ENCODE data around the gene FFAR4. TPM values are rescaled to one million over a fixed set of nuclear protein-coding genes. Genes with fewer than 3 reads are reported as not detected.

FFAR4 gene
- total and polyA plus RNA-seq, 4 donors = 0.14 to 0.28 (median 0.19) TPM

DNA sequence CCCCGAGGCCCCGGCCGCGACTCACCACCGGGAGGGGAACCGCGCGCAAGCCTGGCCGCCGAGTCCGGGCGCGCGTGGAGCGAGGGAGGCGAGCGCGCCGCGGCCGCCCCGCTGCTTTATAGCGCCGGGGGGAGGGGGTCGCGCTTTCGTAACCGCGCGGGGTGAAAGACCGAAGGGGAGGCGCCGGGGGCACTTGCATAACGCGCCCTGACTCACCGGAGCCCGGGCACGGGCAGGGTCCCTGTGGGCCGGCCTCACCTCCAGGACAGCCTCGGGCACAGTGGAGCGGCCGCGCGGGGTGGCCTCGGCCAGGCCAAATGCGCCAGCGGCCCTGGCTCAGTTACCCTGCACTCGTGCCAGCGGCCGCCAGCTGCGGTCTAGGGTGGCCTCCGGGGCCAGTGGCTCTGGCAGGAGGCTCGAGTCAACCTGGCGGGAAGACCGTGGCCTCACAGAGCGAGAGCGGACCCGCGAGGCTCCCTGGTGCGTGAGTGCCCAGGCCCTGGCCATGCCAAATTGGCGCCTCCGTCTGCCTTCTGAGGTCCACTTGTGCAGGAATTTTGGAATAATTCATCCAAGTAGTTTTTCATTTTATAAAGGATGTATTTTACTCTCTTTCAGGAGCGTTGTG is 34.8 kb downstream of the FFAR4 start, which contains the start of gene RBP4 (continued):
- TF ChIP-seq RXRA (IDR thresholded peaks at IDR 0.05) = peak; percentile 76 to 86
- no peak for TF ChIP-seq MAX (IDR thresholded peaks at IDR 0.05)
- TF ChIP-seq RAD21 (IDR thresholded peaks at IDR 0.05) = peak in 1 of 2 donors; percentile 34
- TF ChIP-seq YY1 (IDR thresholded peaks at IDR 0.05) = peak; percentile 54
- TF ChIP-seq EGR1 (IDR thresholded peaks at IDR 0.05; ENCODE audit: low read depth in 2 of 2) = no peak
- TF ChIP-seq, protein P1, sequence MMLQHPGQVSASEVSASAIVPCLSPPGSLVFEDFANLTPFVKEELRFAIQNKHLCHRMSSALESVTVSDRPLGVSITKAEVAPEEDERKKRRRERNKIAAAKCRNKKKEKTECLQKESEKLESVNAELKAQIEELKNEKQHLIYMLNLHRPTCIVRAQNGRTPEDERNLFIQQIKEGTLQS (IDR thresholded peaks at IDR 0.05) = peak; percentile 92
- no peak for TF ChIP-seq FOXA2 (IDR thresholded peaks at IDR 0.05)

DNA sequence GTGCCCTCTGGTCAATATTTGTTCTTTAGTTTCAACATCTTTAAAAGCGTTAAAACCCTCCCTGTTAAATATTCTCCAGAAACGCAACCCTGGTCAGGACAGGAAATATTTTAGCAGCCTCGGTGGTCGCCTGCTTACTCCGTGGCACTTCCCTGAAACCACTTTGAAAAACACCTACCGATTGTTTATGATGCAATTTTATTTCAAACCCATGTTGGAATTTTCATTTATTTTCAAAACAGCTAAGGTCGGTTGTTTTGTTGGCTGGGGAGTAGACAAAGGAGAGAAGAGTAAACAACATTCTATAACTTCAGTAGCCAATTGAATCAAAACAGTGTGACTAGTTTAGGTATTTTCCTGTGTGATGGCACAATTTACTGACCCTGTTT is 35.3 kb downstream of the FFAR4 start:
- Histone ChIP-seq H3K36me3 (ENCODE audit: control insufficient read depth in 4 of 4, insufficient read depth in 3 of 4, low read depth in 1 of 4, low read length in 3 of 4) (peaks cover 0 to 20% (median 9%) of the 10 kb centered on the region in 4 donors), H3K9me3 (ENCODE audit: control insufficient read depth in 4 of 4, low read length in 3 of 4) (no peaks in the 10 kb centered on the region), H3K4me3 (ENCODE audit: low read depth in 1 of 3, low read length in 3 of 3) (peak overlapping the region; percentile 50 to 63 (median 54)), H3K4me1 (ENCODE audit: control insufficient read depth in 4 of 4, insufficient read depth in 4 of 4, low read length in 3 of 4) (peaks cover 3 to 47% (median 37%) of the 10 kb centered on the region in 4 donors), H3K9ac (ENCODE audit: low read depth in 1 of 2, low read length in 2 of 2) (peak overlapping the region; percentile 28 to 82), H3K27ac (ENCODE audit: low read depth in 1 of 2, low read length in 2 of 2) (peak overlapping the region; percentile 93 to 95), H3K27me3 (ENCODE audit: control insufficient read depth in 4 of 4, insufficient read depth in 4 of 4, low read length in 3 of 4) (no peaks in the 10 kb centered on the region)
- DNase-seq (ENCODE audit: low spot score) = no peak
- TF ChIP-seq JUND (IDR thresholded peaks at IDR 0.05) (no peak), TAF1 (conservative IDR thresholded peaks at IDR 0.05) (peak; percentile 64), FOXA2 (IDR thresholded peaks at IDR 0.05) (peak; percentile 56), SP1 (IDR thresholded peaks at IDR 0.05) (peak; percentile 0)
- TF ChIP-seq, protein P2, sequence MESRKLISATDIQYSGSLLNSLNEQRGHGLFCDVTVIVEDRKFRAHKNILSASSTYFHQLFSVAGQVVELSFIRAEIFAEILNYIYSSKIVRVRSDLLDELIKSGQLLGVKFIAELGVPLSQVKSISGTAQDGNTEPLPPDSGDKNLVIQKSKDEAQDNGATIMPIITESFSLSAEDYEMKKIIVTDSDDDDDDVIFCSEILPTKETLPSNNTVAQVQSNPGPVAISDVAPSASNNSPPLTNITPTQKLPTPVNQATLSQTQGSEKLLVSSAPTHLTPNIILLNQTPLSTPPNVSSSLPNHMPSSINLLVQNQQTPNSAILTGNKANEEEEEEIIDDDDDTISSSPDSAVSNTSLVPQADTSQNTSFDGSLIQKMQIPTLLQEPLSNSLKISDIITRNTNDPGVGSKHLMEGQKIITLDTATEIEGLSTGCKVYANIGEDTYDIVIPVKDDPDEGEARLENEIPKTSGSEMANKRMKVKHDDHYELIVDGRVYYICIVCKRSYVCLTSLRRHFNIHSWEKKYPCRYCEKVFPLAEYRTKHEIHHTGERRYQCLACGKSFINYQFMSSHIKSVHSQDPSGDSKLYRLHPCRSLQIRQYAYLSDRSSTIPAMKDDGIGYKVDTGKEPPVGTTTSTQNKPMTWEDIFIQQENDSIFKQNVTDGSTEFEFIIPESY (IDR thresholded peaks at IDR 0.05) = peak; percentile 33
- WGBS = 2% methylated on average over 7 of the region's 7 CpGs

DNA sequence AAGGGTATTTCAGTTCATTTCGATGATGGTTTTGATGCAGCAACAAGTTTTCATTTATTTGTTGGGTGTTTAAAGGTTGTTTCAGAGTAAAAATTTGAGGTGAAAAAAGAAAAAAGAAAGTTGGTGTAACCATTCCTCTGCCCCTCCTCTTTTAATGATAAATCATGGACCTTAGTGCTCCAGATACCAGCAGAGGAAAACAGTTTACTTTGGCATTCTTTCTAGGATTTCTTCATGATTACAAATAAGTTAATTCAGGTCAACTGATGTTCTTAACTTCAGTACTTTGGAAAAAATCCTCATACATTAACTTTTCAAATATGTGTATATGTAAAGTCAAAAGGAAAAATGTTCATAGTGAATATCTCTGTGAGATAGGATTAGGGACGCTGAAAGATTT is 36.6 kb downstream of the FFAR4 start:
- Histone ChIP-seq H3K4me1 (ENCODE audit: control insufficient read depth in 4 of 4, insufficient read depth in 4 of 4, low read length in 3 of 4) (peaks cover 3 to 35% (median 27%) of the 10 kb centered on the region in 4 donors), H3K27me3 (ENCODE audit: control insufficient read depth in 4 of 4, insufficient read depth in 4 of 4, low read length in 3 of 4) (no peaks in the 10 kb centered on the region), H3K4me3 (ENCODE audit: low read depth in 1 of 3, low read length in 3 of 3) (peak overlapping the region in 2 of 3 donors; percentile 54 to 63), H3K9ac (ENCODE audit: low read depth in 1 of 2, low read length in 2 of 2) (peak overlapping the region in 1 of 2 donors; percentile 82), H3K27ac (ENCODE audit: low read depth in 1 of 2, low read length in 2 of 2) (peak overlapping the region; percentile 93 to 95), H3K36me3 (ENCODE audit: control insufficient read depth in 4 of 4, insufficient read depth in 3 of 4, low read depth in 1 of 4, low read length in 3 of 4) (peaks cover 0 to 10% (median 4%) of the 10 kb centered on the region in 4 donors), H3K9me3 (ENCODE audit: control insufficient read depth in 4 of 4, low read length in 3 of 4) (peaks cover 0 to 2% (median 0%) of the 10 kb centered on the region in 4 donors)
- 39% methylated on average over 2 of the region's 2 CpGs for WGBS
- DNase-seq (ENCODE audit: low spot score) = no peak
- TF ChIP-seq RXRA (IDR thresholded peaks at IDR 0.05) = peak; percentile 84 to 90
- peak; percentile 68 for TF ChIP-seq FOXA1 (IDR thresholded peaks at IDR 0.05)
- TF ChIP-seq NR2F2 (IDR thresholded peaks at IDR 0.05) = no peak
- TF ChIP-seq FOXA2 (IDR thresholded peaks at IDR 0.05) = peak; percentile 62
- TF ChIP-seq HNF4A (conservative IDR thresholded peaks at IDR 0.05) = peak; percentile 72 to 76
- peak; percentile 29 to 41 for TF ChIP-seq JUND (IDR thresholded peaks at IDR 0.05)
- TF ChIP-seq, protein P1 (IDR thresholded peaks at IDR 0.05) = no peak
- TF ChIP-seq MAX (IDR thresholded peaks at IDR 0.05) = peak; percentile 22
- no peak for TF ChIP-seq TAF1 (conservative IDR thresholded peaks at IDR 0.05)
- TF ChIP-seq, protein P3, sequence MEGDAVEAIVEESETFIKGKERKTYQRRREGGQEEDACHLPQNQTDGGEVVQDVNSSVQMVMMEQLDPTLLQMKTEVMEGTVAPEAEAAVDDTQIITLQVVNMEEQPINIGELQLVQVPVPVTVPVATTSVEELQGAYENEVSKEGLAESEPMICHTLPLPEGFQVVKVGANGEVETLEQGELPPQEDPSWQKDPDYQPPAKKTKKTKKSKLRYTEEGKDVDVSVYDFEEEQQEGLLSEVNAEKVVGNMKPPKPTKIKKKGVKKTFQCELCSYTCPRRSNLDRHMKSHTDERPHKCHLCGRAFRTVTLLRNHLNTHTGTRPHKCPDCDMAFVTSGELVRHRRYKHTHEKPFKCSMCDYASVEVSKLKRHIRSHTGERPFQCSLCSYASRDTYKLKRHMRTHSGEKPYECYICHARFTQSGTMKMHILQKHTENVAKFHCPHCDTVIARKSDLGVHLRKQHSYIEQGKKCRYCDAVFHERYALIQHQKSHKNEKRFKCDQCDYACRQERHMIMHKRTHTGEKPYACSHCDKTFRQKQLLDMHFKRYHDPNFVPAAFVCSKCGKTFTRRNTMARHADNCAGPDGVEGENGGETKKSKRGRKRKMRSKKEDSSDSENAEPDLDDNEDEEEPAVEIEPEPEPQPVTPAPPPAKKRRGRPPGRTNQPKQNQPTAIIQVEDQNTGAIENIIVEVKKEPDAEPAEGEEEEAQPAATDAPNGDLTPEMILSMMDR (IDR thresholded peaks at IDR 0.05; ENCODE audit: low read depth, low read length, missing input control) = no peak
- peak in 1 of 2 donors; percentile 41 for TF ChIP-seq RAD21 (IDR thresholded peaks at IDR 0.05)
- TF ChIP-seq SP1 (IDR thresholded peaks at IDR 0.05) = peak; percentile 59
- TF ChIP-seq, protein P4, sequence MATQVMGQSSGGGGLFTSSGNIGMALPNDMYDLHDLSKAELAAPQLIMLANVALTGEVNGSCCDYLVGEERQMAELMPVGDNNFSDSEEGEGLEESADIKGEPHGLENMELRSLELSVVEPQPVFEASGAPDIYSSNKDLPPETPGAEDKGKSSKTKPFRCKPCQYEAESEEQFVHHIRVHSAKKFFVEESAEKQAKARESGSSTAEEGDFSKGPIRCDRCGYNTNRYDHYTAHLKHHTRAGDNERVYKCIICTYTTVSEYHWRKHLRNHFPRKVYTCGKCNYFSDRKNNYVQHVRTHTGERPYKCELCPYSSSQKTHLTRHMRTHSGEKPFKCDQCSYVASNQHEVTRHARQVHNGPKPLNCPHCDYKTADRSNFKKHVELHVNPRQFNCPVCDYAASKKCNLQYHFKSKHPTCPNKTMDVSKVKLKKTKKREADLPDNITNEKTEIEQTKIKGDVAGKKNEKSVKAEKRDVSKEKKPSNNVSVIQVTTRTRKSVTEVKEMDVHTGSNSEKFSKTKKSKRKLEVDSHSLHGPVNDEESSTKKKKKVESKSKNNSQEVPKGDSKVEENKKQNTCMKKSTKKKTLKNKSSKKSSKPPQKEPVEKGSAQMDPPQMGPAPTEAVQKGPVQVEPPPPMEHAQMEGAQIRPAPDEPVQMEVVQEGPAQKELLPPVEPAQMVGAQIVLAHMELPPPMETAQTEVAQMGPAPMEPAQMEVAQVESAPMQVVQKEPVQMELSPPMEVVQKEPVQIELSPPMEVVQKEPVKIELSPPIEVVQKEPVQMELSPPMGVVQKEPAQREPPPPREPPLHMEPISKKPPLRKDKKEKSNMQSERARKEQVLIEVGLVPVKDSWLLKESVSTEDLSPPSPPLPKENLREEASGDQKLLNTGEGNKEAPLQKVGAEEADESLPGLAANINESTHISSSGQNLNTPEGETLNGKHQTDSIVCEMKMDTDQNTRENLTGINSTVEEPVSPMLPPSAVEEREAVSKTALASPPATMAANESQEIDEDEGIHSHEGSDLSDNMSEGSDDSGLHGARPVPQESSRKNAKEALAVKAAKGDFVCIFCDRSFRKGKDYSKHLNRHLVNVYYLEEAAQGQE (IDR thresholded peaks at IDR 0.05) = no peak
- TF ChIP-seq HNF4G (IDR thresholded peaks at IDR 0.05) = no peak
- TF ChIP-seq EGR1 (IDR thresholded peaks at IDR 0.05; ENCODE audit: low read depth in 2 of 2) = no peak
- TF ChIP-seq GABPA (IDR thresholded peaks at IDR 0.05 in 1 of 2, conservative IDR thresholded peaks at IDR 0.05 in 1 of 2) = no peak
- TF ChIP-seq, protein P2 (IDR thresholded peaks at IDR 0.05) = peak; percentile 35

Measured in liver (tissue), 9 donors.